Measurements from ENCODE around the gene FCER2.

FCER2 gene

GRCh38 chr19:7734220-7735203, 32.6 kb upstream of the FCER2 start:
- Histone ChIP-seq H3K9me3 (ENCODE audit: control insufficient read depth in 5 of 5, low read length in 5 of 5) (no peaks in the 10 kb centered on the region), H3K9ac (ENCODE audit: low read length in 5 of 5) (no peak overlapping the region), H3K4me1 (ENCODE audit: control insufficient read depth in 5 of 5, insufficient read depth in 5 of 5, low read length in 5 of 5) (peaks cover 0 to 17% (median 2%) of the 10 kb centered on the region in 5 donors), H3K36me3 (ENCODE audit: control insufficient read depth in 5 of 5, insufficient read depth in 5 of 5, low read length in 5 of 5) (no peaks in the 10 kb centered on the region), H3K4me3 (ENCODE audit: low read depth in 1 of 5, low read length in 5 of 5) (no peak overlapping the region), H3K27ac (ENCODE audit: low read depth, low read length) (no peak overlapping the region), H3K27me3 (ENCODE audit: control insufficient read depth in 5 of 5, insufficient read depth in 4 of 5, low read length in 5 of 5) (peaks cover 16 to 25% (median 19%) of the 10 kb centered on the region in 5 donors)

- no peaks in the 10 kb centered on the region for H3K9me3 ChIP-seq (ENCODE audit: control insufficient read depth in 5 of 5, low read length in 5 of 5)
- H3K4me1 ChIP-seq (ENCODE audit: control insufficient read depth in 5 of 5, insufficient read depth in 5 of 5, low read length in 5 of 5), result peaks cover 0 to 27% (median 6%) of the 10 kb centered on the region in 5 donors
- peaks cover 26 to 36% (median 28%) of the 10 kb centered on the region in 5 donors for H3K27me3 ChIP-seq (ENCODE audit: control insufficient read depth in 5 of 5, insufficient read depth in 4 of 5, low read length in 5 of 5)
- no peaks in the 10 kb centered on the region for H3K36me3 ChIP-seq (ENCODE audit: control insufficient read depth in 5 of 5, insufficient read depth in 5 of 5, low read length in 5 of 5)
- H3K9ac ChIP-seq (ENCODE audit: low read length in 5 of 5), result no peak overlapping the region
- H3K27ac ChIP-seq (ENCODE audit: low read depth, low read length), result no peak overlapping the region
- no peak overlapping the region for H3K4me3 ChIP-seq (ENCODE audit: low read depth in 1 of 5, low read length in 5 of 5)
These were observed 31.4 kb upstream of the FCER2 start for GRCh38 chr19:7733376-7733775.

GRCh38 chr19:7732045-7732444, 30.1 kb upstream of the FCER2 start, which contains the start of gene CLEC4G:
CLEC4G (minus strand) TSS chr19:7732110; CDS start chr19:7732102, 8 bp downstream.
- Histone ChIP-seq H3K9me3 (ENCODE audit: control insufficient read depth in 5 of 5, low read length in 5 of 5) (no peaks in the 10 kb centered on the region), H3K4me3 (ENCODE audit: low read depth in 1 of 5, low read length in 5 of 5) (no peak within 1 kb of the TSS), H3K4me1 (ENCODE audit: control insufficient read depth in 5 of 5, insufficient read depth in 5 of 5, low read length in 5 of 5) (peaks cover 0 to 27% (median 6%) of the 10 kb centered on the region in 5 donors), H3K36me3 (ENCODE audit: control insufficient read depth in 5 of 5, insufficient read depth in 5 of 5, low read length in 5 of 5) (no peaks in the 10 kb centered on the region), H3K27ac (ENCODE audit: low read depth, low read length) (no peak within 1 kb of the TSS), H3K27me3 (ENCODE audit: control insufficient read depth in 5 of 5, insufficient read depth in 4 of 5, low read length in 5 of 5) (peaks cover 26 to 36% (median 29%) of the 10 kb centered on the region in 5 donors), H3K9ac (ENCODE audit: low read length in 5 of 5) (no peak within 1 kb of the TSS)

- Histone ChIP-seq H3K36me3 (ENCODE audit: control insufficient read depth in 5 of 5, insufficient read depth in 5 of 5, low read length in 5 of 5) (no peaks in the 10 kb centered on the region), H3K4me1 (ENCODE audit: control insufficient read depth in 5 of 5, insufficient read depth in 5 of 5, low read length in 5 of 5) (peaks cover 0 to 27% (median 6%) of the 10 kb centered on the region in 5 donors), H3K9ac (ENCODE audit: low read length in 5 of 5) (no peak overlapping the region), H3K27ac (ENCODE audit: low read depth, low read length) (no peak overlapping the region), H3K9me3 (ENCODE audit: control insufficient read depth in 5 of 5, low read length in 5 of 5) (no peaks in the 10 kb centered on the region), H3K4me3 (ENCODE audit: low read depth in 1 of 5, low read length in 5 of 5) (no peak overlapping the region), H3K27me3 (ENCODE audit: control insufficient read depth in 5 of 5, insufficient read depth in 4 of 5, low read length in 5 of 5) (peaks cover 26 to 36% (median 29%) of the 10 kb centered on the region in 5 donors)
These were observed 29.7 kb upstream of the FCER2 start for GRCh38 chr19:7731615-7732014.

- Histone ChIP-seq H3K4me1 (ENCODE audit: control insufficient read depth in 5 of 5, insufficient read depth in 5 of 5, low read length in 5 of 5) (peaks cover 0 to 27% (median 6%) of the 10 kb centered on the region in 5 donors), H3K27me3 (ENCODE audit: control insufficient read depth in 5 of 5, insufficient read depth in 4 of 5, low read length in 5 of 5) (peaks cover 26 to 36% (median 29%) of the 10 kb centered on the region in 5 donors), H3K9me3 (ENCODE audit: control insufficient read depth in 5 of 5, low read length in 5 of 5) (no peaks in the 10 kb centered on the region), H3K27ac (ENCODE audit: low read depth, low read length) (no peak overlapping the region), H3K4me3 (ENCODE audit: low read depth in 1 of 5, low read length in 5 of 5) (no peak overlapping the region), H3K9ac (ENCODE audit: low read length in 5 of 5) (no peak overlapping the region), H3K36me3 (ENCODE audit: control insufficient read depth in 5 of 5, insufficient read depth in 5 of 5, low read length in 5 of 5) (no peaks in the 10 kb centered on the region)
These were observed 29.3 kb upstream of the FCER2 start for GRCh38 chr19:7731218-7731595.

- Histone ChIP-seq H3K27me3 (ENCODE audit: control insufficient read depth in 5 of 5, insufficient read depth in 4 of 5, low read length in 5 of 5) (peaks cover 26 to 36% (median 29%) of the 10 kb centered on the region in 5 donors), H3K4me1 (ENCODE audit: control insufficient read depth in 5 of 5, insufficient read depth in 5 of 5, low read length in 5 of 5) (peaks cover 0 to 27% (median 6%) of the 10 kb centered on the region in 5 donors), H3K27ac (ENCODE audit: low read depth, low read length) (no peak overlapping the region), H3K9me3 (ENCODE audit: control insufficient read depth in 5 of 5, low read length in 5 of 5) (no peaks in the 10 kb centered on the region), H3K9ac (ENCODE audit: low read length in 5 of 5) (no peak overlapping the region), H3K4me3 (ENCODE audit: low read depth in 1 of 5, low read length in 5 of 5) (peak overlapping the region in 2 of 5 donors; percentile 7 to 44), H3K36me3 (ENCODE audit: control insufficient read depth in 5 of 5, insufficient read depth in 5 of 5, low read length in 5 of 5) (no peaks in the 10 kb centered on the region)
These were observed 28.6 kb upstream of the FCER2 start for GRCh38 chr19:7730286-7731217.

GRCh38 chr19:7729831-7730285, 27.9 kb upstream of the FCER2 start:
- Histone ChIP-seq H3K9me3 (ENCODE audit: control insufficient read depth in 5 of 5, low read length in 5 of 5) (no peaks in the 10 kb centered on the region), H3K4me3 (ENCODE audit: low read depth in 1 of 5, low read length in 5 of 5) (peak overlapping the region in 2 of 5 donors; percentile 7 to 44), H3K4me1 (ENCODE audit: control insufficient read depth in 5 of 5, insufficient read depth in 5 of 5, low read length in 5 of 5) (peaks cover 0 to 25% (median 6%) of the 10 kb centered on the region in 5 donors), H3K9ac (ENCODE audit: low read length in 5 of 5) (no peak overlapping the region), H3K36me3 (ENCODE audit: control insufficient read depth in 5 of 5, insufficient read depth in 5 of 5, low read length in 5 of 5) (no peaks in the 10 kb centered on the region), H3K27ac (ENCODE audit: low read depth, low read length) (no peak overlapping the region), H3K27me3 (ENCODE audit: control insufficient read depth in 5 of 5, insufficient read depth in 4 of 5, low read length in 5 of 5) (peaks cover 26 to 36% (median 29%) of the 10 kb centered on the region in 5 donors)

- Histone ChIP-seq H3K9me3 (ENCODE audit: control insufficient read depth in 5 of 5, low read length in 5 of 5) (no peaks in the 10 kb centered on the region), H3K27me3 (ENCODE audit: control insufficient read depth in 5 of 5, insufficient read depth in 4 of 5, low read length in 5 of 5) (peaks cover 26 to 38% (median 31%) of the 10 kb centered on the region in 5 donors), H3K36me3 (ENCODE audit: control insufficient read depth in 5 of 5, insufficient read depth in 5 of 5, low read length in 5 of 5) (no peaks in the 10 kb centered on the region), H3K27ac (ENCODE audit: low read depth, low read length) (no peak overlapping the region), H3K4me1 (ENCODE audit: control insufficient read depth in 5 of 5, insufficient read depth in 5 of 5, low read length in 5 of 5) (peaks cover 0 to 20% (median 6%) of the 10 kb centered on the region in 5 donors), H3K4me3 (ENCODE audit: low read depth in 1 of 5, low read length in 5 of 5) (no peak overlapping the region), H3K9ac (ENCODE audit: low read length in 5 of 5) (no peak overlapping the region)
These were observed 27.3 kb upstream of the FCER2 start for GRCh38 chr19:7729211-7729610.

- Histone ChIP-seq H3K27ac (ENCODE audit: low read depth, low read length) (no peak overlapping the region), H3K36me3 (ENCODE audit: control insufficient read depth in 5 of 5, insufficient read depth in 5 of 5, low read length in 5 of 5) (no peaks in the 10 kb centered on the region), H3K4me3 (ENCODE audit: low read depth in 1 of 5, low read length in 5 of 5) (no peak overlapping the region), H3K27me3 (ENCODE audit: control insufficient read depth in 5 of 5, insufficient read depth in 4 of 5, low read length in 5 of 5) (peaks cover 17 to 31% (median 25%) of the 10 kb centered on the region in 5 donors), H3K9ac (ENCODE audit: low read length in 5 of 5) (no peak overlapping the region), H3K4me1 (ENCODE audit: control insufficient read depth in 5 of 5, insufficient read depth in 5 of 5, low read length in 5 of 5) (peaks cover 0 to 12% (median 6%) of the 10 kb centered on the region in 5 donors), H3K9me3 (ENCODE audit: control insufficient read depth in 5 of 5, low read length in 5 of 5) (no peaks in the 10 kb centered on the region)
These were observed 23.9 kb upstream of the FCER2 start for GRCh38 chr19:7725791-7726190.
